Esophagus squamous epithelium (tissue), 5 donors: ENCODE measurements around the gene SATB2. TPM values are rescaled to one million over a fixed set of nuclear protein-coding genes. Genes with fewer than 3 reads are reported as not detected.

Experiments
- DNase-seq: peaks from one replicate; lab custom pipeline; 2025; lab: John Stamatoyannopoulos, UW
- H3K27ac ChIP-seq, 4 donors: fragments of 200-600 bp; sonication (generic); one replicate each; pipeline ENCODE4 v1.5.1; 2016 to 2019; ENCODE audit warnings: mild to moderate bottlenecking in 1 of 4
- H3K27me3 ChIP-seq, 4 donors: fragments of 200-600 bp; sonication (generic); 1 replicate in 3 of 4; 2 replicates in 1 of 4; pipeline versions ENCODE4 v1.5.1 to v1.6.0; 2017 to 2021; ENCODE audit warnings: antibody characterized with exemption in 1 of 4
- H3K36me3 ChIP-seq, 3 donors: fragments of 200-600 bp; sonication (generic); one replicate each; pipeline ENCODE4 v1.5.1; 2016 to 2019
- H3K4me1 ChIP-seq, 3 donors: fragments of 200-600 bp; sonication (generic); one replicate each; pipeline ENCODE4 v1.5.1; 2017 to 2019
- H3K4me3 ChIP-seq, 4 donors: fragments of 200-600 bp; sonication (generic); 1 replicate in 3 of 4; 2 replicates in 1 of 4; pipeline ENCODE4 v1.5.1; 2016 to 2019; ENCODE audit warnings: mild to moderate bottlenecking in 2 of 4, moderate library complexity in 1 of 4
- H3K9me3 ChIP-seq, 3 donors: fragments of 200-600 bp; sonication (generic); one replicate each; pipeline ENCODE4 v1.5.1; 2016 to 2019
- CTCF ChIP-seq, 6 experiments: fragments of 450-650 bp in 4 of 6; fragments of 200-600 bp in 2 of 6; sonication (generic) in 2 of 6; IDR thresholded peaks; one replicate each; pipeline ENCODE4 v1.5.1; 2016 to 2019; ENCODE audit warnings: antibody characterized with exemption in 6 of 6, mild to moderate bottlenecking in 4 of 6, moderate library complexity in 4 of 6
- POLR2A ChIP-seq, 4 donors: fragments of 450-650 bp; IDR thresholded peaks; one replicate each; pipeline ENCODE4 v1.6.1; 2017; ENCODE audit warnings: antibody characterized with exemption in 4 of 4, mild to moderate bottlenecking in 4 of 4, moderate library complexity in 3 of 4
- WGBS, 2 donors: methylation state at CpG; one replicate each; pipeline ENCODE4 v1.1.5; 2018; 5-methylcytosine and 5-hydroxymethylcytosine counted together
- intact Hi-C: fragments of 100-400 bp; cut with DNase I; formaldehyde crosslinking; loops from one replicate; pipeline ENCODE4 v1.15.0; 2022
- total RNA-seq, 4 donors: library from RNA; depleted of rRNA; stranded (reverse); fragments of >200 nt; gene quantifications; one replicate each; pipeline ENCODE4 v1.1.0, GENCODE V29; 2016
- donor health status: DM: yes; HTN: yes; CAD: no.

SATB2 gene
- total RNA-seq, 4 donors from 2014 or later: 0.87 to 1.1 (median 0.92) TPM

- Histone ChIP-seq H3K27me3 (no peaks in the 10 kb centered on the region), H3K36me3 (no peaks in the 10 kb centered on the region), H3K4me1 (no peaks in the 10 kb centered on the region), H3K4me3 (no peak overlapping the region), H3K27ac (no peak overlapping the region), H3K9me3 (peaks cover 0 to 13% (median 3%) of the 10 kb centered on the region in 3 donors)
- no peak for DNase-seq
- intact Hi-C loops: no loop called here
- TF ChIP-seq CTCF (IDR thresholded peaks at IDR 0.05) (no peak), POLR2A (IDR thresholded peaks at IDR 0.05) (no peak)
Observed at GRCh38 chr2:199258291-199258690, 199.4 kb downstream of the SATB2 start.

GRCh38 chr2:199257261-199258224 is 200.2 kb downstream of the SATB2 start:
- H3K27me3 ChIP-seq: no peaks in the 10 kb centered on the region
- no peak overlapping the region for H3K27ac ChIP-seq
- intact Hi-C loops: no loop called here
- DNase-seq: no peak
- 58 to 68% methylated on average over 4 to 7 of the region's 7 CpGs for WGBS, 2 donors
- peaks cover 0 to 8% (median 1%) of the 10 kb centered on the region in 3 donors for H3K9me3 ChIP-seq
- no peaks in the 10 kb centered on the region for H3K36me3 ChIP-seq
- TF ChIP-seq CTCF (IDR thresholded peaks at IDR 0.05) (no peak), POLR2A (IDR thresholded peaks at IDR 0.05) (no peak)
- no peaks in the 10 kb centered on the region for H3K4me1 ChIP-seq
- no peak overlapping the region for H3K4me3 ChIP-seq

- intact Hi-C loops: no loop called here
- no peak for TF ChIP-seq CTCF (IDR thresholded peaks at IDR 0.05)
- TF ChIP-seq POLR2A (IDR thresholded peaks at IDR 0.05): no peak
- peaks cover 0 to under 1% (median 0%) of the 10 kb centered on the region in 3 donors for H3K9me3 ChIP-seq
- no peaks in the 10 kb centered on the region for H3K4me1 ChIP-seq
- H3K27me3 ChIP-seq: no peaks in the 10 kb centered on the region
- no peaks in the 10 kb centered on the region for H3K36me3 ChIP-seq
- H3K4me3 ChIP-seq: no peak overlapping the region
- no peak for DNase-seq
- WGBS, 2 donors: 65 to 69% methylated on average over 3 of the region's 3 CpGs
- H3K27ac ChIP-seq: no peak overlapping the region
Observed at GRCh38 chr2:199230091-199230490, 227.6 kb downstream of the SATB2 start.

GRCh38 chr2:199228887-199229819 is 228.6 kb downstream of the SATB2 start:
- no peaks in the 10 kb centered on the region for H3K36me3 ChIP-seq
- no peaks in the 10 kb centered on the region for H3K4me1 ChIP-seq
- no peak for TF ChIP-seq POLR2A (IDR thresholded peaks at IDR 0.05)
- TF ChIP-seq CTCF (IDR thresholded peaks at IDR 0.05): no peak
- no peak for DNase-seq
- H3K27ac ChIP-seq: no peak overlapping the region
- H3K4me3 ChIP-seq: no peak overlapping the region
- WGBS, 2 donors: 79 to 82% methylated on average over 15 to 16 of the region's 19 CpGs
- no peaks in the 10 kb centered on the region for H3K27me3 ChIP-seq
- intact Hi-C loops: no loop called here
- H3K9me3 ChIP-seq: peaks cover 0 to 10% (median 0%) of the 10 kb centered on the region in 3 donors
